ENCODE measurements around the gene TP53RK.

Gene TP53RK

GRCh38 chr20:46706242-46706641 is 17.0 kb upstream of the TP53RK start:
- no peak for DNase-seq (ENCODE audit: low spot score)

GRCh38 chr20:46705378-46705729 is 16.1 kb upstream of the TP53RK start:
- peak; percentile 69 for DNase-seq (ENCODE audit: low spot score)

GRCh38 chr20:46704714-46705377 is 15.6 kb upstream of the TP53RK start:
- DNase-seq (ENCODE audit: low spot score), result no peak

- DNase-seq (ENCODE audit: low spot score), result no peak
Measured at GRCh38 chr20:46703435-46703834, 14.2 kb upstream of the TP53RK start.

- no peak for DNase-seq (ENCODE audit: low spot score)
Measured at GRCh38 chr20:46702447-46703203, 13.4 kb upstream of the TP53RK start.

GRCh38 chr20:46701986-46702385 is 12.7 kb upstream of the TP53RK start:
- DNase-seq (ENCODE audit: low spot score), result no peak

GRCh38 chr20:46701556-46701955 is 12.3 kb upstream of the TP53RK start:
- DNase-seq (ENCODE audit: low spot score), result peak; percentile 74

- peak; percentile 14 for DNase-seq (ENCODE audit: low spot score)
Measured at GRCh38 chr20:46701057-46701456, 11.8 kb upstream of the TP53RK start.

GRCh38 chr20:46700481-46700880 is 11.2 kb upstream of the TP53RK start:
- no peak for DNase-seq (ENCODE audit: low spot score)

- DNase-seq (ENCODE audit: low spot score), result peak; percentile 36
Measured at GRCh38 chr20:46699651-46700359, 10.6 kb upstream of the TP53RK start.

- DNase-seq (ENCODE audit: low spot score), result no peak
Measured at GRCh38 chr20:46698788-46699187, 9.5 kb upstream of the TP53RK start.

- DNase-seq (ENCODE audit: low spot score), result no peak
Measured at GRCh38 chr20:46696791-46697279, 7.6 kb upstream of the TP53RK start.

- DNase-seq (ENCODE audit: low spot score), result peak; percentile 60
Measured at GRCh38 chr20:46695892-46696291, 6.6 kb upstream of the TP53RK start.

- no peak for DNase-seq (ENCODE audit: low spot score)
Measured at GRCh38 chr20:46694484-46694883, 5.2 kb upstream of the TP53RK start.

- DNase-seq (ENCODE audit: low spot score), result no peak
Measured at GRCh38 chr20:46691196-46691595, 2.0 kb upstream of the TP53RK start.

GRCh38 chr20:46690219-46691106 is 1.2 kb upstream of the TP53RK start:
- no peak for DNase-seq (ENCODE audit: low spot score)

- DNase-seq (ENCODE audit: low spot score), result no peak
Measured at GRCh38 chr20:46689754-46690085, 476 bp upstream of the TP53RK start.

GRCh38 chr20:46688151-46689081 is 828 bp downstream of the TP53RK start:
- peak; percentile 14 for DNase-seq (ENCODE audit: low spot score)

GRCh38 chr20:46683939-46684750 is 5.1 kb downstream of the TP53RK start:
- DNase-seq (ENCODE audit: low spot score), result peak; percentile 78

GRCh38 chr20:46683668-46683938 is 5.6 kb downstream of the TP53RK start:
- no peak for DNase-seq (ENCODE audit: low spot score)
